ENCODE data around the gene LTBP4. TPM values are rescaled to one million over a fixed set of nuclear protein-coding genes. Genes with fewer than 3 reads are reported as not detected.
"Not testable (repeated sequence)": the region's sequence is repeated elsewhere in the genome, so short reads cannot be mapped to it uniquely, and the experiment has no call there.

LTBP4 gene
- total RNA-seq, 1 donor from 2014 or later, result 294 TPM

GRCh38 chr19:40590464-40591265 is 10.5 kb upstream of the LTBP4 start:
- no peak for DNase-seq
- no peak for ATAC-seq
- intact Hi-C loops (cut with micrococcal nuclease), result no loop called here

- ATAC-seq; DNase-seq; intact Hi-C loops (cut with micrococcal nuclease): not testable (repeated sequence)
These were observed 9.4 kb upstream of the LTBP4 start for GRCh38 chr19:40591724-40592123.

- intact Hi-C loops (cut with micrococcal nuclease), result no loop called here
- ATAC-seq, result no peak
- no peak for DNase-seq
These were observed 9.0 kb upstream of the LTBP4 start for GRCh38 chr19:40592170-40592569.

- intact Hi-C loops (cut with micrococcal nuclease), result no loop called here
- DNase-seq (no peak), ATAC-seq (no peak)
These were observed 6.9 kb upstream of the LTBP4 start for GRCh38 chr19:40594255-40594654.

GRCh38 chr19:40594657-40595091 is 6.5 kb upstream of the LTBP4 start:
- intact Hi-C loops (cut with micrococcal nuclease), result no loop called here
- DNase-seq (no peak), ATAC-seq (no peak)

GRCh38 chr19:40596608-40597328 is 4.4 kb upstream of the LTBP4 start:
- intact Hi-C loops (cut with micrococcal nuclease), result no loop called here
- DNase-seq (peak; percentile 81), ATAC-seq (peak; percentile 41)

- DNase-seq, result no peak
- ATAC-seq, result no peak
- intact Hi-C loops (cut with micrococcal nuclease), result no loop called here
These were observed 3.8 kb upstream of the LTBP4 start for GRCh38 chr19:40597329-40597838.

- peak; percentile 93 for DNase-seq
- peak; percentile 61 for ATAC-seq
These were observed 2.9 kb upstream of the LTBP4 start for GRCh38 chr19:40598121-40598917.

GRCh38 chr19:40598918-40599307 is 2.3 kb upstream of the LTBP4 start:
- no peak for DNase-seq
- intact Hi-C loops (cut with micrococcal nuclease), result no loop called here

More at GRCh38 chr19:40598121-40598917, 2.9 kb upstream of the LTBP4 start:
- intact Hi-C loops (cut with micrococcal nuclease), result no loop called here

GRCh38 chr19:40599331-40599901 is 1.8 kb upstream of the LTBP4 start:
- no peak for ATAC-seq
- DNase-seq, result no peak
- intact Hi-C loops (cut with micrococcal nuclease), result no loop called here

More at GRCh38 chr19:40598918-40599307, 2.3 kb upstream of the LTBP4 start:
- ATAC-seq, result no peak

GRCh38 chr19:40599902-40600569 is 1.1 kb upstream of the LTBP4 start:
- intact Hi-C loops (cut with micrococcal nuclease), result no loop called here
- ATAC-seq (no peak), DNase-seq (peak; percentile 76)

- no peak for DNase-seq
- ATAC-seq, result no peak
- intact Hi-C loops (cut with micrococcal nuclease), result no loop called here
These were observed 517 bp upstream of the LTBP4 start for GRCh38 chr19:40600570-40601133.

GRCh38 chr19:40603071-40603388 is 1.9 kb downstream of the LTBP4 start:
- ATAC-seq (no peak), DNase-seq (no peak)
- intact Hi-C loops (cut with micrococcal nuclease), result no loop called here

GRCh38 chr19:40603389-40604170 is 2.4 kb downstream of the LTBP4 start:
- DNase-seq (peak; percentile 99), ATAC-seq (peak; percentile 73)
- intact Hi-C loops (cut with micrococcal nuclease), result no loop called here

- ATAC-seq (no peak), DNase-seq (no peak)
- intact Hi-C loops (cut with micrococcal nuclease), result no loop called here
These were observed 3.0 kb downstream of the LTBP4 start for GRCh38 chr19:40604171-40604646.

- intact Hi-C loops (cut with micrococcal nuclease), result no loop called here
- DNase-seq (no peak), ATAC-seq (no peak)
These were observed 3.6 kb downstream of the LTBP4 start for GRCh38 chr19:40604647-40605215.

Measured in left ventricle myocardium superior (tissue), 1 donor.